Measurements from ENCODE around the gene C19orf53. TPM values are rescaled to one million over a fixed set of nuclear protein-coding genes. Genes with fewer than 3 reads are reported as not detected.

Gene C19orf53
- polyA plus RNA-seq, 3 donors, result 125 to 156 (median 132) TPM

DNA sequence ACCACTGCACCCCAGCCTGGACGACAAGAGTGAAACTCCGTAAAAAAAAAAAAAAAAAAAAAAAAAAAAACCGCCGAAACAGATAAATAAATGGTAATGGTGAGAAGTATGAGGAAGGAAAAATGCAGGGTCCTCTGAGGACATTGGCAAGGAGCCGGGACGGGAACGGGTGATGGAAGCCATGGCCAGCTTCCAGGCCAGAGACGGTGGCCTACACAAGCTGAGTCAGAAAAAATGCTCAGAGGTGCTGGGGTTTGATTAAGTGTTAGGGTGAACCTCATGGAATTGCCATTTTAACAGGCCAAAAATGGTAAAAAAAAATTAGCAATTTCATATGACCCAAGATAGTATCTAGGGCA, 20.1 kb downstream of the C19orf53 start:
- intact Hi-C loops (cut with micrococcal nuclease), result no loop called here
- Mint-ChIP-seq H3K36me3 (no peaks in the 10 kb centered on the region), H3K4me3 (peak overlapping the region; percentile 95 to 98), H3K4me1 (peaks cover 39% of the 10 kb centered on the region), H3K27me3 (ENCODE audit: low read depth in 3 of 3) (peaks cover 0 to 9% (median 0%) of the 10 kb centered on the region in 3 donors), H3K9me3 (peaks cover 0 to 5% (median 0%) of the 10 kb centered on the region in 7 donors), H3K27ac (peak overlapping the region; percentile 85 to 98 (median 95))
- WGBS (ENCODE audit: insufficient coverage), result 0% methylated on average over 4 of the region's 8 CpGs
- peak overlapping the region; percentile 98 for H3K4me2 ChIP-seq (replicated peaks; ENCODE audit: extremely low read depth, low read length, poor library complexity, severe bottlenecking)
- peaks cover 38 to 39% of the 10 kb centered on the region in 2 donors for H3K4me1 ChIP-seq (ENCODE audit: control insufficient read depth in 1 of 2, insufficient read depth in 2 of 2, low read length in 2 of 2)
- TF ChIP-seq, protein P1, sequence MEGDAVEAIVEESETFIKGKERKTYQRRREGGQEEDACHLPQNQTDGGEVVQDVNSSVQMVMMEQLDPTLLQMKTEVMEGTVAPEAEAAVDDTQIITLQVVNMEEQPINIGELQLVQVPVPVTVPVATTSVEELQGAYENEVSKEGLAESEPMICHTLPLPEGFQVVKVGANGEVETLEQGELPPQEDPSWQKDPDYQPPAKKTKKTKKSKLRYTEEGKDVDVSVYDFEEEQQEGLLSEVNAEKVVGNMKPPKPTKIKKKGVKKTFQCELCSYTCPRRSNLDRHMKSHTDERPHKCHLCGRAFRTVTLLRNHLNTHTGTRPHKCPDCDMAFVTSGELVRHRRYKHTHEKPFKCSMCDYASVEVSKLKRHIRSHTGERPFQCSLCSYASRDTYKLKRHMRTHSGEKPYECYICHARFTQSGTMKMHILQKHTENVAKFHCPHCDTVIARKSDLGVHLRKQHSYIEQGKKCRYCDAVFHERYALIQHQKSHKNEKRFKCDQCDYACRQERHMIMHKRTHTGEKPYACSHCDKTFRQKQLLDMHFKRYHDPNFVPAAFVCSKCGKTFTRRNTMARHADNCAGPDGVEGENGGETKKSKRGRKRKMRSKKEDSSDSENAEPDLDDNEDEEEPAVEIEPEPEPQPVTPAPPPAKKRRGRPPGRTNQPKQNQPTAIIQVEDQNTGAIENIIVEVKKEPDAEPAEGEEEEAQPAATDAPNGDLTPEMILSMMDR (IDR thresholded peaks at IDR 0.05), result no peak
- no peaks in the 10 kb centered on the region for H3K79me2 ChIP-seq (ENCODE audit: insufficient read depth, low read length)
- peak in 2 of 3 donors; percentile 37 to 46 for DNase-seq
- H3K27me3 ChIP-seq (ENCODE audit: control insufficient read depth in 2 of 2, insufficient read depth in 2 of 2, low read length in 2 of 2), result no peaks in the 10 kb centered on the region
- H3K27ac ChIP-seq (ENCODE audit: low read depth in 1 of 2, low read length in 2 of 2), result peak overlapping the region; percentile 6 to 90
- no peaks in the 10 kb centered on the region for H3K9me3 ChIP-seq (replicated peaks in 1 of 2; ENCODE audit: control insufficient read depth in 1 of 2, insufficient read depth in 1 of 2, low read length in 2 of 2)
- H3K36me3 ChIP-seq (replicated peaks in 1 of 2; ENCODE audit: control insufficient read depth in 1 of 2, insufficient read depth in 2 of 2, low read length in 2 of 2), result no peaks in the 10 kb centered on the region
- peak overlapping the region; percentile 57 to 91 (median 88) for H3K4me3 ChIP-seq (replicated peaks in 1 of 3; ENCODE audit: low read depth in 2 of 3, low read length in 3 of 3)
- peak overlapping the region; percentile 95 for H2AFZ ChIP-seq (ENCODE audit: insufficient read depth, low read depth, low read length, poor library complexity, severe bottlenecking)
- H3K9ac ChIP-seq (ENCODE audit: insufficient read depth, low read length, poor library complexity, severe bottlenecking), result peak overlapping the region; percentile 85
- H4K20me1 ChIP-seq (ENCODE audit: insufficient read depth, low read length), result no peaks in the 10 kb centered on the region

DNA sequence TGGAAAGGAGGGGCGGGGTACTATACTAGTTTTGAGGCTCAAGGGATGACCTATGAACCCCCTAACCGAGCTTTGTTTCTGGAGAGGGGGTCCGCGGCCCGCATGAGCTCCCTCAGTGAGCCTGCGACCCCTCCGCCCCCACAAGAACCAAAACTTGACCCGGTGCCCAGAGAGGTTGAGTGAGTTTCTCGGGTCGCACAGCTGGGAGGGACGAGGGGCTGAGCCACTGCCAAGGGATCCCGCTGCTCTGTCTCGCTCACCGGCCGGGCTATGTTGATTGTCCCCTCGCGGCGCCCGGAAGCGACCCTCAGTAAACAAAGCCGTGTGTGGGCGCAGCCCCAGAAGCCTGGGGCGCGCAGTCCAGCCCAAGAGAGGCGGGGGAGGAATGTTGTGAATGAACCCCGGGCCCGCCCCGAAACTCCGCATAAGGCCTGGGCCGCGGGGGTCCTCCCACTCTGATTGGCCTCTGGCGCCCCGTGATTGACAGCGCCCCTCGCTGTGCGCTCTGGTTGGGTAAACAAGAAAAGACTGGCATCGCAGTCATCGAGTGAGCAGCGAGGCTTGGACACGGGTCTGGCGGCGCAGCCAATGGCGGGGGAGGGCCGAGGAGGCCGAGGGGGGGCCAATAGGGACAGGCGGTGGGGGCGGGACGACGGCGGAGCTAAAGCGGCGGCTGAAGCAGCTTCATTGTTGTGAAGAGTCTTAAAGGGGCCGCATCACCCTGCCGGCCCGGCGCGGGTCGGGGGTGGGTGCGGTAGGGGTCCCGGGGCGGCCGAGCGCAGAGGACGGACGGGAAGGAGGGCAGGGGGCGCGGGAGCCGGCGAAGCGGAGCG, 20.7 kb downstream of the C19orf53 start, which contains the start of gene ZSWIM4:
TSS of gene ZSWIM4 (plus strand) at position 687 of the 833 bp plus-strand sequence. CDS start 206 bp downstream, outside the sequence.
- H3K4me1 Mint-ChIP-seq, result peaks cover 38% of the 10 kb centered on the region
- H3K27me3 Mint-ChIP-seq (ENCODE audit: low read depth in 3 of 3), result peaks cover 0 to 9% (median 0%) of the 10 kb centered on the region in 3 donors
- intact Hi-C loops (cut with micrococcal nuclease), result loop anchor here in 1 of 2 donors (5.0 kb wide), 2 partner anchors 37 to 63 kb away; no protein-coding TSS in a partner anchor
- peaks cover 0 to 5% (median 0%) of the 10 kb centered on the region in 7 donors for H3K9me3 Mint-ChIP-seq
- H3K27me3 ChIP-seq (ENCODE audit: control insufficient read depth in 2 of 2, insufficient read depth in 2 of 2, low read length in 2 of 2), result no peaks in the 10 kb centered on the region
- peak within 1 kb of the TSS; percentile 95 to 98 for H3K4me3 Mint-ChIP-seq
- H3K27ac ChIP-seq (ENCODE audit: low read depth in 1 of 2, low read length in 2 of 2), result peak within 1 kb of the TSS; percentile 29 to 90
- WGBS (ENCODE audit: insufficient coverage), result under 1% methylated on average over 63 of the region's 71 CpGs
- H3K4me2 ChIP-seq (replicated peaks; ENCODE audit: extremely low read depth, low read length, poor library complexity, severe bottlenecking), result peak within 1 kb of the TSS; percentile 98
- H3K27ac Mint-ChIP-seq, result peak within 1 kb of the TSS; percentile 85 to 98 (median 95)
- no peaks in the 10 kb centered on the region for H4K20me1 ChIP-seq (ENCODE audit: insufficient read depth, low read length)
- H3K9ac ChIP-seq (ENCODE audit: insufficient read depth, low read length, poor library complexity, severe bottlenecking), result peak within 1 kb of the TSS; percentile 85
- DNase-seq, result peak; percentile 98
- no peaks in the 10 kb centered on the region for H3K9me3 ChIP-seq (replicated peaks in 1 of 2; ENCODE audit: control insufficient read depth in 1 of 2, insufficient read depth in 1 of 2, low read length in 2 of 2)
- no peaks in the 10 kb centered on the region for H3K36me3 ChIP-seq (replicated peaks in 1 of 2; ENCODE audit: control insufficient read depth in 1 of 2, insufficient read depth in 2 of 2, low read length in 2 of 2)
- H3K79me2 ChIP-seq (ENCODE audit: insufficient read depth, low read length), result no peaks in the 10 kb centered on the region
- TF ChIP-seq, protein P1 (IDR thresholded peaks at IDR 0.05), result no peak
- H2AFZ ChIP-seq (ENCODE audit: insufficient read depth, low read depth, low read length, poor library complexity, severe bottlenecking), result peak within 1 kb of the TSS; percentile 95
- peaks cover 32 to 33% of the 10 kb centered on the region in 2 donors for H3K4me1 ChIP-seq (ENCODE audit: control insufficient read depth in 1 of 2, insufficient read depth in 2 of 2, low read length in 2 of 2)
- peak within 1 kb of the TSS; percentile 57 to 91 (median 88) for H3K4me3 ChIP-seq (replicated peaks in 1 of 3; ENCODE audit: low read depth in 2 of 3, low read length in 3 of 3)
- no peaks in the 10 kb centered on the region for H3K36me3 Mint-ChIP-seq
